Measurements from ENCODE around the gene SMIM30. TPM values are rescaled to one million over a fixed set of nuclear protein-coding genes. Genes with fewer than 3 reads are reported as not detected.

The SMIM30 gene
- total RNA-seq, 4 donors from 2014 or later, result 32.3 to 54.5 (median 41.8) TPM

DNA sequence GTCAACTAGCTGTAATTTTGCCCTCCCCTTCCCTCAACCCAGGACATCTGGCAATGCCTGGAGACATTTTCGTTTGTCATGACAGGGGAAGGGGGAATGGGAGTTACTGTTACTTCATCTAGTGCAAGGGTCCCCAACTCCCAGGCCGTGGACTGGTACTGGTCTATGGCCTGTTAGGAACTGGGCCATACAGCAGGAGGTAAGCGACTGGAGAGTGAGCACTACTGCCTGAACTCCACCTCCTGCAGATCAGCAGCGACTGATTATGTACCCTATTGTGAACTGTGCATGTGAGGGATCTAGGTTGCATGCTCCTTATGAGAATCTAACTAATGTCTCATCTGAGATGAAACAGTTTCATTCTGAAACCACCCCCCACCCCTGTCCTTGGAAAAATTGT is 22.6 kb upstream of the SMIM30 start:
- no peak overlapping the region for H3K4me3 ChIP-seq
- no peaks in the 10 kb centered on the region for H3K27me3 ChIP-seq
- intact Hi-C loops (cut with DNase I), result no loop called here
- no peaks in the 10 kb centered on the region for H3K9me3 ChIP-seq
- no peak overlapping the region for H3K27ac ChIP-seq
- H3K4me1 ChIP-seq, result no peaks in the 10 kb centered on the region
- no peaks in the 10 kb centered on the region for H3K36me3 ChIP-seq
- TF ChIP-seq POLR2A (IDR thresholded peaks at IDR 0.05), result no peak
- TF ChIP-seq, protein P1, sequence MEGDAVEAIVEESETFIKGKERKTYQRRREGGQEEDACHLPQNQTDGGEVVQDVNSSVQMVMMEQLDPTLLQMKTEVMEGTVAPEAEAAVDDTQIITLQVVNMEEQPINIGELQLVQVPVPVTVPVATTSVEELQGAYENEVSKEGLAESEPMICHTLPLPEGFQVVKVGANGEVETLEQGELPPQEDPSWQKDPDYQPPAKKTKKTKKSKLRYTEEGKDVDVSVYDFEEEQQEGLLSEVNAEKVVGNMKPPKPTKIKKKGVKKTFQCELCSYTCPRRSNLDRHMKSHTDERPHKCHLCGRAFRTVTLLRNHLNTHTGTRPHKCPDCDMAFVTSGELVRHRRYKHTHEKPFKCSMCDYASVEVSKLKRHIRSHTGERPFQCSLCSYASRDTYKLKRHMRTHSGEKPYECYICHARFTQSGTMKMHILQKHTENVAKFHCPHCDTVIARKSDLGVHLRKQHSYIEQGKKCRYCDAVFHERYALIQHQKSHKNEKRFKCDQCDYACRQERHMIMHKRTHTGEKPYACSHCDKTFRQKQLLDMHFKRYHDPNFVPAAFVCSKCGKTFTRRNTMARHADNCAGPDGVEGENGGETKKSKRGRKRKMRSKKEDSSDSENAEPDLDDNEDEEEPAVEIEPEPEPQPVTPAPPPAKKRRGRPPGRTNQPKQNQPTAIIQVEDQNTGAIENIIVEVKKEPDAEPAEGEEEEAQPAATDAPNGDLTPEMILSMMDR (IDR thresholded peaks at IDR 0.05), result no peak
- DNase-seq, result no peak
- WGBS, 2 donors, result 77 to 85% methylated on average over 3 to 4 of the region's 4 CpGs

DNA sequence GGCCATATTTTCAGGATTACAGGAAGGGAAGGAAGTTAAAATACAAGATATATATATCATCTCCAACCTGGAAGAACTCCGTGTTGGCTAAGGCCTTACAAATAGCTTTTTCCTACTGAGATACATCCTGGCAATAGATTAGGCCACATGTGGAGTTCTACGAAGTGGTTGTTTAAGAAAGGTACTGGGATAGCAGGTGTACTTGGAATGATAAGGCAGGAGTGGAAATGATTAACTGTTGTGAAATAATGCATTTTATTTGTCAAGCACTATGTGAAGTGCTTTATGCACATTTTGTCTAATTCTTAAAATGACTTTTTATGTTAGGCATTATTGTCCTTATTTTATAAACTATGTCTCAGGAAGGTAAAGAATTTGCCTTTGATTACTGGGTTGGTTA is 18.9 kb upstream of the SMIM30 start:
- Histone ChIP-seq H3K27me3 (no peaks in the 10 kb centered on the region), H3K36me3 (no peaks in the 10 kb centered on the region), H3K4me3 (no peak overlapping the region), H3K4me1 (no peaks in the 10 kb centered on the region), H3K9me3 (no peaks in the 10 kb centered on the region), H3K27ac (no peak overlapping the region)
- intact Hi-C loops (cut with DNase I), result no loop called here
- no peak for TF ChIP-seq POLR2A (IDR thresholded peaks at IDR 0.05)
- TF ChIP-seq, protein P1 (IDR thresholded peaks at IDR 0.05), result no peak
- 79 to 100% methylated on average over 2 of the region's 2 CpGs for WGBS, 2 donors
- DNase-seq, result no peak

DNA sequence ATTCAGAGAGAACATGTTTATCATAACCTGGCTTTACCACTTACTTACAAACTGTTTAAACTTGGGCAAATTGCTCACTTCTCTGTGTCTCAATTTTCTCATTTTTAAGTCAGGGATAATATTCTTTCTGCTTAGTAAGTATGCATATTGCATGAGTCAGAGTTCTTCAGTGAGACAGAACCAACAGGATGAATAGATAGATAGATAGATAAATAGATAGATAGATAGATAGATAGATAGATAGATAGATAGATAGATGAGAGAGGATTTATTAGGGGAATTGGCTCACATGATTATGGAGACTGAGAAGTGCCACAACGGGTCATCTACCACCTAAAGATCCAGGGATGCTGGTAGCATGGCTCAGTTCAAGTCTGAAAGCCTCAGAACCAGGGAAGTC is 15.7 kb upstream of the SMIM30 start:
- Histone ChIP-seq H3K27ac (no peak overlapping the region), H3K4me1 (no peaks in the 10 kb centered on the region), H3K36me3 (no peaks in the 10 kb centered on the region), H3K27me3 (no peaks in the 10 kb centered on the region), H3K9me3 (no peaks in the 10 kb centered on the region), H3K4me3 (no peak overlapping the region)
- intact Hi-C loops (cut with DNase I), result no loop called here
- TF ChIP-seq, protein P1 (IDR thresholded peaks at IDR 0.05), result no peak
- TF ChIP-seq POLR2A (IDR thresholded peaks at IDR 0.05), result no peak
- WGBS, 2 donors, result 91 to 93% methylated on average over 1 of the region's 1 CpG
- DNase-seq, result no peak

DNA sequence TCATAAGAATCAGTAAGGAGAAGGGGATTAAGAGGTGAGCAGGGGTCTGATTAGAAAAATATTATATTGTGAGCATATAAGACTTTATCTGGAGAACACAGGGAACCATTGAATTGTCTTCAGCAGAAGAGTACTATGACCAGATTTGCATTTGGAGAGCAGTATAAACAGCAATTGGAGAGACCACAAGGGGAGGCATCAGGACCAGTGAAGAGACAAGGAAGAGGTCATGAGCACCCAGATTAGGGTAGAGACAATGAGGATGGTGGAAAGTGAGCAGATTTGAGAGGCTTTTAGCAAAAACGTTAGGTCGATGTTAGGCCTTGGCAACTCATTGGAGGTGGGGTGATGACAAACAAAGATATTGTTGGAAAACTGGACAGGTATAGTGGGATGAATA is 13.0 kb upstream of the SMIM30 start:
- no peaks in the 10 kb centered on the region for H3K9me3 ChIP-seq
- no peak for DNase-seq
- H3K4me1 ChIP-seq, result no peaks in the 10 kb centered on the region
- H3K27me3 ChIP-seq, result no peaks in the 10 kb centered on the region
- no peak overlapping the region for H3K4me3 ChIP-seq
- WGBS, 2 donors, result 81 to 83% methylated on average over 2 of the region's 2 CpGs
- no peaks in the 10 kb centered on the region for H3K36me3 ChIP-seq
- TF ChIP-seq, protein P1 (IDR thresholded peaks at IDR 0.05), result no peak
- no peak for TF ChIP-seq POLR2A (IDR thresholded peaks at IDR 0.05)
- intact Hi-C loops (cut with DNase I), result no loop called here
- no peak overlapping the region for H3K27ac ChIP-seq

DNA sequence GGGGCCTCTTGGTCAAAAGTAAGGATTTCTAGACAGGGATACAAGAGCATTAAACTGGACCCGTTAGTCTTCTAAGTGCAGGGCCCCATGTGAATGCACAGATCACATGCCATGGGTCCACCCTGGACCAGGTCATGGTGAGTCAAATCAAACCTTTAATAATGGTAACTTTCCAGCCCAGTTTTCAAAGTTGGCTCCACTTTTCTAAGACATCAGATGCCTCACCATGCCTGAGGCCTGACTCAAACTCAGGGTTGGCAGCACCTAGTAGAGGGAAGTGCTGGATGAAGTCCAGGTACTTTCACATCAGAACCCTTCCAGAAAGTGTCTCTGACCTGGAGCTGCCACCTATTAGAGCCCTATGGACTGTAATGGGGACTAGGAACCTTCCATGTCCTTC is 9.7 kb upstream of the SMIM30 start:
- Histone ChIP-seq H3K9me3 (no peaks in the 10 kb centered on the region), H3K4me1 (no peaks in the 10 kb centered on the region), H3K36me3 (no peaks in the 10 kb centered on the region), H3K27me3 (no peaks in the 10 kb centered on the region), H3K27ac (no peak overlapping the region), H3K4me3 (no peak overlapping the region)
- no peak for TF ChIP-seq POLR2A (IDR thresholded peaks at IDR 0.05)
- TF ChIP-seq, protein P1 (IDR thresholded peaks at IDR 0.05), result no peak
- no peak for DNase-seq
- intact Hi-C loops (cut with DNase I), result no loop called here
- 17 to 50% methylated on average over 1 of the region's 1 CpG for WGBS, 2 donors
